ENCODE results near the gene SRGN. TPM values are rescaled to one million over a fixed set of nuclear protein-coding genes. Genes with fewer than 3 reads are reported as not detected.

Gene SRGN
- total and polyA plus RNA-seq, 5 experiments from 2014 or later = 70.7 to 301 (median 80.3) TPM

GRCh38 chr10:69086001-69086509 is 1.8 kb upstream of the SRGN start:
- no peaks in the 10 kb centered on the region for H3K27me3 Mint-ChIP-seq
- H3K36me3 Mint-ChIP-seq = no peaks in the 10 kb centered on the region
- no peak for ATAC-seq
- POLR2A ChIA-PET = no interaction called here
- no peak for DNase-seq
- H3K27ac Mint-ChIP-seq = peak overlapping the region; percentile 86 to 99 (median 94)
- peak overlapping the region; percentile 55 to 86 (median 74) for H3K4me3 Mint-ChIP-seq
- no peaks in the 10 kb centered on the region for H3K9me3 Mint-ChIP-seq
- H3K4me1 Mint-ChIP-seq = peaks cover 18 to 59% (median 48%) of the 10 kb centered on the region in 4 donors

GRCh38 chr10:69088471-69088769 is 517 bp downstream of the SRGN start:
- Mint-ChIP-seq H3K4me1 (peaks cover 22 to 72% (median 69%) of the 10 kb centered on the region in 4 donors), H3K4me3 (peak overlapping the region; percentile 77 to 98 (median 92)), H3K36me3 (peaks cover 0 to 2% (median 0%) of the 10 kb centered on the region in 3 donors), H3K9me3 (no peaks in the 10 kb centered on the region), H3K27me3 (no peaks in the 10 kb centered on the region), H3K27ac (peak overlapping the region; percentile 93 to 100 (median 98))
- ATAC-seq (peak in 1 of 2 donors; percentile 11), DNase-seq (peak in 8 of 10 donors; percentile 9 to 47 (median 35))
- POLR2A ChIA-PET = interaction anchor here (0.5 to 1.4 kb wide), 8 partner anchors 9 to 133 kb away, joined by 3 to 6 read pairs (median 3); partner anchors contain the start of gene DDX21

GRCh38 chr10:69088801-69089501 is 1.0 kb downstream of the SRGN start:
- peak in 8 of 10 donors; percentile 38 to 82 (median 70) for DNase-seq
- H3K27ac Mint-ChIP-seq = peak overlapping the region; percentile 93 to 100 (median 98)
- H3K4me1 Mint-ChIP-seq = peaks cover 23 to 78% (median 72%) of the 10 kb centered on the region in 4 donors
- no peaks in the 10 kb centered on the region for H3K27me3 Mint-ChIP-seq
- no peaks in the 10 kb centered on the region for H3K9me3 Mint-ChIP-seq
- H3K36me3 Mint-ChIP-seq = peaks cover 0 to 5% (median 0%) of the 10 kb centered on the region in 3 donors
- POLR2A ChIA-PET = interaction anchor here (0.5 to 1.4 kb wide), 6 partner anchors 9 to 133 kb away, joined by 3 to 6 read pairs (median 4); partner anchors contain the start of gene DDX21
- peak overlapping the region; percentile 78 to 98 (median 92) for H3K4me3 Mint-ChIP-seq
- peak; percentile 8 to 22 for ATAC-seq

GRCh38 chr10:69089638-69090599 is 2.0 kb downstream of the SRGN start:
- Mint-ChIP-seq H3K36me3 (peaks cover 0 to 5% (median 0%) of the 10 kb centered on the region in 3 donors), H3K27ac (peak overlapping the region; percentile 93 to 100 (median 98)), H3K4me3 (peak overlapping the region; percentile 78 to 98 (median 90)), H3K4me1 (peaks cover 23 to 79% (median 72%) of the 10 kb centered on the region in 4 donors), H3K27me3 (no peaks in the 10 kb centered on the region), H3K9me3 (no peaks in the 10 kb centered on the region)
- ATAC-seq = peak; percentile 62 to 78
- POLR2A ChIA-PET = interaction anchor here (1.7 kb wide), 1 partner anchor 102 kb away, joined by 5 read pairs; no protein-coding TSS in a partner anchor
- DNase-seq = peak; percentile 28 to 89 (median 84)

GRCh38 chr10:69090685-69091084 is 2.8 kb downstream of the SRGN start:
- no peak for ATAC-seq
- POLR2A ChIA-PET = interaction anchor here (1.7 kb wide), 1 partner anchor 103 kb away, joined by 5 read pairs; no protein-coding TSS in a partner anchor
- no peaks in the 10 kb centered on the region for H3K9me3 Mint-ChIP-seq
- H3K4me3 Mint-ChIP-seq = peak overlapping the region; percentile 78 to 98 (median 90)
- peaks cover 24 to 76% (median 66%) of the 10 kb centered on the region in 4 donors for H3K4me1 Mint-ChIP-seq
- no peak for DNase-seq
- H3K27ac Mint-ChIP-seq = peak overlapping the region; percentile 93 to 100 (median 98)
- H3K27me3 Mint-ChIP-seq = no peaks in the 10 kb centered on the region
- H3K36me3 Mint-ChIP-seq = peaks cover 0 to 7% (median 0%) of the 10 kb centered on the region in 3 donors

- ATAC-seq = no peak
- peak overlapping the region; percentile 93 to 100 (median 98) for H3K27ac Mint-ChIP-seq
- H3K4me1 Mint-ChIP-seq = peaks cover 20 to 76% (median 63%) of the 10 kb centered on the region in 4 donors
- no peaks in the 10 kb centered on the region for H3K9me3 Mint-ChIP-seq
- POLR2A ChIA-PET = interaction anchor here (0.6 to 1.7 kb wide), 3 partner anchors 10 to 136 kb away, joined by 3 to 8 read pairs (median 5); partner anchors contain the start of gene DDX21
- no peaks in the 10 kb centered on the region for H3K27me3 Mint-ChIP-seq
- H3K4me3 Mint-ChIP-seq = peak overlapping the region; percentile 59 to 98 (median 90)
- peaks cover 0 to 7% (median 0%) of the 10 kb centered on the region in 3 donors for H3K36me3 Mint-ChIP-seq
- DNase-seq = no peak
These were observed 3.3 kb downstream of the SRGN start for GRCh38 chr10:69091143-69091651.

GRCh38 chr10:69092959-69093850 is 5.3 kb downstream of the SRGN start:
- H3K4me3 Mint-ChIP-seq = peak overlapping the region in 7 of 10 donors; percentile 0 to 76 (median 29)
- POLR2A ChIA-PET = interaction anchor here (0.6 to 1.6 kb wide), 6 partner anchors 81 to 193 kb away, joined by 3 to 10 read pairs (median 4); no protein-coding TSS in a partner anchor

GRCh38 chr10:69093933-69094332 is 6.0 kb downstream of the SRGN start:
- Mint-ChIP-seq H3K27me3 (no peaks in the 10 kb centered on the region), H3K4me3 (peak overlapping the region in 1 of 10 donors; percentile 25), H3K27ac (peak overlapping the region in 4 of 10 donors; percentile 21 to 92 (median 50)), H3K36me3 (peaks cover 0 to 24% (median 6%) of the 10 kb centered on the region in 3 donors), H3K4me1 (peaks cover 17 to 74% (median 45%) of the 10 kb centered on the region in 4 donors), H3K9me3 (no peaks in the 10 kb centered on the region)
- POLR2A ChIA-PET = interaction anchor here (0.6 to 0.9 kb wide), 2 partner anchors 83 to 193 kb away, joined by 3 read pairs; no protein-coding TSS in a partner anchor
- DNase-seq = no peak
- no peak for ATAC-seq

More at GRCh38 chr10:69092959-69093850, 5.3 kb downstream of the SRGN start:
- peak; percentile 56 to 92 (median 85) for DNase-seq
- peak; percentile 30 to 47 for ATAC-seq
- Mint-ChIP-seq H3K27me3 (no peaks in the 10 kb centered on the region), H3K27ac (peak overlapping the region; percentile 5 to 94 (median 68)), H3K4me1 (peaks cover 18 to 77% (median 49%) of the 10 kb centered on the region in 4 donors), H3K9me3 (no peaks in the 10 kb centered on the region), H3K36me3 (peaks cover 0 to 19% (median 5%) of the 10 kb centered on the region in 3 donors)

- POLR2A ChIA-PET = interaction anchor here (0.6 kb wide), 1 partner anchor 94 kb away, joined by 3 read pairs; no protein-coding TSS in a partner anchor
- Mint-ChIP-seq H3K4me3 (no peak overlapping the region), H3K27ac (no peak overlapping the region), H3K9me3 (no peaks in the 10 kb centered on the region), H3K27me3 (no peaks in the 10 kb centered on the region), H3K4me1 (peaks cover 11 to 67% (median 30%) of the 10 kb centered on the region in 4 donors), H3K36me3 (peaks cover 0 to 43% (median 6%) of the 10 kb centered on the region in 3 donors)
- no peak for DNase-seq
- no peak for ATAC-seq
These were observed 8.1 kb downstream of the SRGN start for GRCh38 chr10:69096045-69096444.

GRCh38 chr10:69097729-69098128 is 9.8 kb downstream of the SRGN start:
- Mint-ChIP-seq H3K36me3 (peaks cover 0 to 60% (median 6%) of the 10 kb centered on the region in 3 donors), H3K4me3 (no peak overlapping the region), H3K27me3 (no peaks in the 10 kb centered on the region), H3K9me3 (no peaks in the 10 kb centered on the region), H3K27ac (peak overlapping the region in 3 of 10 donors; percentile 2 to 26 (median 22)), H3K4me1 (peaks cover 22 to 68% (median 35%) of the 10 kb centered on the region in 4 donors)
- ATAC-seq = no peak
- POLR2A ChIA-PET = no interaction called here
- DNase-seq = no peak

Measured in naive thymus-derived CD8-positive, alpha-beta T cell (primary cell).